ENCODE measurements around the gene CRACDL.
A peak's percentile ranks its signal among the peaks of the same experiment; 100 is the strongest.

The CRACDL gene

GRCh38 chr2:98822301-98823164 lies 113.5 kb downstream of the CRACDL start:
- DNase-seq, result peak; percentile 72

- no peak for DNase-seq
These were observed 114.3 kb downstream of the CRACDL start for GRCh38 chr2:98821629-98822135.

- DNase-seq, result no peak
These were observed 116.7 kb downstream of the CRACDL start for GRCh38 chr2:98819231-98819766.

- DNase-seq, result no peak
These were observed 117.9 kb downstream of the CRACDL start for GRCh38 chr2:98818164-98818563.

- no peak for DNase-seq
These were observed 119.7 kb downstream of the CRACDL start for GRCh38 chr2:98816281-98816680.

GRCh38 chr2:98815795-98816194 lies 120.2 kb downstream of the CRACDL start:
- no peak for DNase-seq

GRCh38 chr2:98811766-98812165 lies 124.3 kb downstream of the CRACDL start:
- DNase-seq, result no peak

- DNase-seq, result no peak
These were observed 125.5 kb downstream of the CRACDL start for GRCh38 chr2:98810588-98810928.

GRCh38 chr2:98809878-98810587 lies 126.0 kb downstream of the CRACDL start:
- no peak for DNase-seq

- DNase-seq, result no peak
These were observed 126.9 kb downstream of the CRACDL start for GRCh38 chr2:98809116-98809515.

- no peak for DNase-seq
These were observed 127.5 kb downstream of the CRACDL start for GRCh38 chr2:98808546-98808945.

GRCh38 chr2:98807929-98808328 lies 128.1 kb downstream of the CRACDL start:
- DNase-seq, result no peak

- no peak for DNase-seq
These were observed 128.8 kb downstream of the CRACDL start for GRCh38 chr2:98807221-98807620.

- DNase-seq, result no peak
These were observed 129.8 kb downstream of the CRACDL start for GRCh38 chr2:98806236-98806697.

- DNase-seq, result no peak
These were observed 130.4 kb downstream of the CRACDL start for GRCh38 chr2:98805412-98806171.

- DNase-seq, result no peak
These were observed 131.3 kb downstream of the CRACDL start for GRCh38 chr2:98804736-98805135.

- DNase-seq, result no peak
These were observed 131.8 kb downstream of the CRACDL start for GRCh38 chr2:98804265-98804650.

- DNase-seq, result no peak
These were observed 132.4 kb downstream of the CRACDL start for GRCh38 chr2:98803405-98804264.

- no peak for DNase-seq
These were observed 133.7 kb downstream of the CRACDL start for GRCh38 chr2:98802344-98802743.

- DNase-seq, result no peak
These were observed 134.1 kb downstream of the CRACDL start for GRCh38 chr2:98801921-98802321.

- no peak for DNase-seq
These were observed 134.7 kb downstream of the CRACDL start for GRCh38 chr2:98801286-98801685.

All from CD4-positive, alpha-beta T cell treated with Interleukin-12 subunit alpha and Interleukin-12 subunit beta, for 1 hour (primary cell).